GM18507 (cell line): ENCODE results near the gene ROBO1.

Experiments
- DNase-seq: peaks from one replicate; pipeline ENCODE4 v3.0.0; 2011; ENCODE audit warnings: low read depth; ENCODE audit not compliant: insufficient read length; ENCODE audit errors: extremely low spot score
- FAIRE-seq: peaks from 2 replicates; lab custom pipeline; 2011; peaks lifted over from hg19 to GRCh38; lab: Jason Lieb, UNC

The ROBO1 gene

DNA sequence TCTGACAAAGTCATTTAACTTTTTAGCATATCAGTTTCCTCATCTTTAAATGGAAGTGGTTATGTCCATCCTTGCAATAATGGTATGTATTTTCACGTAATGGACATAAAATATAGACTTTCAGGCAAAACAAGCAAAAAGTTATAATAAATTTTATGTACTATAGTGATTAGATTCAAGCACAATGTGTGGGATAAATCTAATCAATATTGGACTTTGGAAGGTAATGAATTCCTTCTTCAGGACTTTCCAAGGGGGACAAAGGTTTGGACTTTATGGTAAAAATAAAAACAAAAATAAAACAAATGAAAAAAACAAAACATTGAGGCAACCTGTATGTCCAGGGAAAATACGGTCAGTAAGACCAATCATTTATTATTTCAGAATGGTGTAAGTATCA, 357.7 kb downstream of the ROBO1 start:
- no peak for DNase-seq
- no peak for FAIRE-seq

DNA sequence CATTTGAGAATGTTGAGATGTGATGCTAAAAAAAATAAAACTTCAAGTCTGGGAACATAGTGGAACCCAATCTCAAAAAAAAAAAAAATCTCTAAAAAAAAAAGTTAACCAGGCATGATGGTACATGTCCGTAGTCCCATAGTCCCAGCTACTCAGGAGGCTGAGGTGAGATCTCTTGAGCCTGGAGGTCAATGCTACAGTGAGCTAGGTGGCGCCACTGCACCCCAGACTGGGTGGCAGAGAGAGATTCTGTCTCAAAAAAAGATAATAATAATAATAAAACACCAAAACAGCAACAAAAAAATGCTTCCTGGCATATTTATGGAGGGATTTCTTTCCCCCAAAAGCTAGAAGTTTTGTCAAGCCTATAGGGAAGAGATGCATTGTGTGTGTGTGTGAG, 361.6 kb downstream of the ROBO1 start:
- DNase-seq = no peak
- no peak for FAIRE-seq

GRCh38 chr3:79405183-79405582, 362.6 kb downstream of the ROBO1 start:
- FAIRE-seq (no peak), DNase-seq (no peak)

DNA sequence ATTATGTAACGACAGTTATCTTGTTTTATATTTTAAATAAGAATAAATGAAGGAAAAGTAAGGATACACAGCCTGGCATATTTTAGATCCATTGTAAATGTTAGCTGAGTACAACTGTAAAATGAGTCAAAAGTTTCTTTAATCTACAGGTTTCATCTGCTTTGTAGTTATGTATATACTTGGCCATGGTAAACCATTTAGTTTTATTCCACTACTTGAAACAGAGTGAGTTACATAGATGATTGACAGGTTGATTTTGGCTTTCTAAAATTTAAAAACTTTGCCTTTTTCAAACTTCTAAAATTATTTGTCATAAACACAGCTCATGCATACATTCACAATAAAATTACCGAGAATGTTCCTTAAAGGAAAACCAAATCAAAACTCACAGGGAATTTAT, 371.2 kb downstream of the ROBO1 start:
- no peak for FAIRE-seq
- no peak for DNase-seq

GRCh38 chr3:79392479-79392878, 375.3 kb downstream of the ROBO1 start:
- DNase-seq (no peak), FAIRE-seq (no peak)

DNA sequence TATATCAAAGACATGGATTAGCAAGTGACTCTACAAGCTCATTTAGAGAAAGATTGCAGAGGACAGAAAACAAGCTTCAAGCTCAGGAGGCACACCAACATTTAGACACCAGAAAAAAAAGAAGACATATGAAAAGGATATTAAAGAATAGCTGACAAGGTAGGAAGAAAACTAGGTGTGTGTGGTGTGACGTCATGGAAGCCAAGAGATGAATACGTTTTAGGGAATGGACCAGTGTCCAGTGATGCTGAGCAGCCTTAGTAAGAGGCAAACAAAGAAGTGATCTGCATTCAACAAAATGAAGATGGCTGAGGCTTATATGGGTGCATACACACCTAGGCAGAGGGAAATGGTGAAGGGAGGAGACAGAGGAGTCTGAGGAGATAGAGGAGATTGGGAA, 377.4 kb downstream of the ROBO1 start:
- FAIRE-seq (no peak), DNase-seq (no peak)

DNA sequence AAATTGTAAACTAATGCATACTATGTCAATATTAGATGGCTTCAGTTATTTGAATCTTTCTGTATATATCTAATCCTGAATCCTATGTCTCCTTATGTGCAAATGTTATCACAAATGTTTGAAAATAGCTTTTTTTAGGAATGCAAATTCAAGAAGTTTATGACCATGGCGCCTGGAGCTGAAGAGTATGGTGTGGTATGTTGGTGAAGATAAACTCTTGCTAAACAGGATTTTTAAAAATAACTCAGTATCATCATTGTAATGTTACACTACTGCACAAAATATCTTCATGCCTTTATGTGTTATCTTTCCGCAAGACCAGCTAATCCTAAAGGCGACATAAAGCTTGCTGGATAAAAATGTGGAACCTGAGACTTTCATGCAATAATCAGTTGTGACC, 382.6 kb downstream of the ROBO1 start:
- FAIRE-seq = no peak
- no peak for DNase-seq

- FAIRE-seq (no peak), DNase-seq (no peak)
These were observed 384.3 kb downstream of the ROBO1 start for GRCh38 chr3:79383402-79384012.

DNA sequence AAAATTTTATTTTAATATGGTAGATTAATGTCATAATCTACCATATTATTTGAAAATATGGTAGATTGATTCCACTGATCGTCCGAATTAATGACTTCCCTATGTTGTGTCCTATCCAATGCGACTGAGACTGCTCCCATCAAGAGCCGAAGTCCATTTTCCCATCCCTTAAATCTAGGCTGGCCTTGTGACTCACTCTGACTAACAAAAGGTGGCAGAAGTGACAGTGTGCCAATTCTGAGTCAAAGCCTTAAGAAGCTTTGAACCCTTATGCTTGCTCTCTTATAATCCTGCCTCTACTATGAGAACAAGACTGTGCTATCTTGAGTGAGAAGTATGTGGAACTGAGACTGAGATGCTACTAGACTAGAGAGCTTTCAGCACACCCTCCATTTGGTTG, 387.2 kb downstream of the ROBO1 start:
- DNase-seq (no peak), FAIRE-seq (no peak)

DNA sequence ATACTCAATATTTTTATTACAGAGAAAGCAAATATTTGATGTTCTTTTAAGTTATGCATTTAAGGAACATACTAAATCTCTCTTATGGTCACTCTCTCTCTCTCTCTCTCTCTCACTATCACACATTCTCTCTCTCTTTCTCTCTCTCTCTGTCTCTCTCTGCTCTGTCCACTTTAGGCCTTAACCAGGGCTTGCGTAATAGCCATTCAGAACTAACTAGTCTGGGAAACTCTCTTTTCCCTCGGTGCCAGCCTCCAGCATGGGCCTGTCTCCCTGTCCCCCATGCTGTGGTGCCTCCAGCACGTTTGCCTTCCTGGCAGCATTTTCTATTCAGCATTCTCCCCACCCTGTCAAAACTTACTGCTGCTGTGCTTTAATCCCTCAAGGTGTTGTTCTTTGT, 389.7 kb downstream of the ROBO1 start:
- DNase-seq (no peak), FAIRE-seq (no peak)

DNA sequence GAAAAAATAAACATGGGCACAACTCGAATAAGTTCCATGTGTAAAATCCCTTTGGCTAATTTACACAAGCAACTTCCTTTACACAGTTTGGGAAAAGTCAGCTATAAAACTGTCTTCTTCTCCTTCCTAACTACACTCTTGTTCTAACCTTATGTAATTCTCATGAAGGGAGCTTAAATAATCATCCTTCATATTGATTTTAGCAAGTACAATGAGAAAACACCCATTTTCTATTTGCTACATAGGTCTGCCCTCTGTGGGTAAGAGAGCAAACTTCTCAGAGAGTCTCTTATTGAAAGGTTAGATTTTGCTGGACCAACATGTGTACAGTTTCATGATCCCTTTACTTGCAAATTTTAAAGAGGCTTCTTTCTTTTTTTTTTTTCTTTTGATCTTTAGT, 398.5 kb downstream of the ROBO1 start:
- no peak for FAIRE-seq
- no peak for DNase-seq

GRCh38 chr3:79368403-79368802, 399.4 kb downstream of the ROBO1 start:
- DNase-seq (no peak), FAIRE-seq (no peak)

DNA sequence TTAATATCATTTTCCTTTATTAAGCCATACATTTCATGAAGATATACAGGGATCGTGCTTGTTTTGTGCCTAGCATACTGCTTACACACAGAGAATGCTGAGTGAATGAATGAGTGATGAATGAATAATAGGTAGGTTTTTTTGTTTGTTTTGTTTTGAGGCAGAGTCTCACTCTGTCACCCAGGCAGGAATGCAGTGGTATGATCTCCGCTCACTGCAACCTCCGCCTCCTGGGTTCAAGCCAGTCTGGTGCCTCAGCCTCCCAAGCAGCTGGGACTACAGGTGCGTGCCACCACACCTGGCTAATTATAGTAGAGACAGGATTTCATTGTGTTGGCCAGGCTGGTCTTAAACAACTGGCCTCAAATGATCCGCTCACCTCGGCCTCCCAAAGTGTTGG, 400.0 kb downstream of the ROBO1 start:
- DNase-seq (no peak), FAIRE-seq (no peak)

DNA sequence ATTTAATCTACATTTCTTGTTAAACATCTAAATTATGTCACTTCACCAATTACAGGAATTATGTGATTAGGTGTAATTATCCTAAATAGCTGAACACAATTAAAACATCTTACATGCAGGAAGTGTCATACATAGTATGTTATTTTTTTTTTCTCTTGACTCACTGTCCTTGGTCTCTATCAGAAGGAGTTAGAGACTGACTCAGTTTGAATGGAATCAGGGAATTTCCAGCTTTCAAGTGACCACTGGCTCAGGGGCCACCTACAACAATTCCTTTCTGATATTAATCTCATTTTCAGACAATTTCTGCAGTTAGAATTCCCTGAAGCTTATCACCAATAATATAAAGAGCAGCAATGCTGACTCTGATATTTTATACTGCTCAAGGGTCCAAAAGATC, 400.7 kb downstream of the ROBO1 start:
- FAIRE-seq = no peak
- no peak for DNase-seq

- FAIRE-seq (no peak), DNase-seq (no peak)
These were observed 401.4 kb downstream of the ROBO1 start for GRCh38 chr3:79366414-79366813.

DNA sequence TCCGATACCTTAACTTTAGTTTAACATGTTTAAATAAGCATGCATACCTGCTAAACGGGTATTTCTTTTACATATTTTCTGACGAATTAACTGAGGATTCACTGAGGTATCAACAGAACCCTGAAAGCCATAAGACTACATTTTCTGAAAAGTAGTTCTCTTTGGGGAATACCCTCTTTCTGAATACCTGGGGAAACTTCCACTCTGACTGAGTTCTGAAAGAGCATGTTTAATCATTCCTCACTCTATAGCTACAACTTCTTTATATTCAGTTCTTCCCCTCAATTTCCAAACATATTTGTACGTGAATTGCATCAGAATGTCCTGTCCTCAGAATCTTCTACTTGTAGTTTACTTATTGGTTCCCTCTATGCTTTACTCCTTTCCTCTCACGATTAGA, 403.0 kb downstream of the ROBO1 start:
- no peak for DNase-seq
- FAIRE-seq = no peak

DNA sequence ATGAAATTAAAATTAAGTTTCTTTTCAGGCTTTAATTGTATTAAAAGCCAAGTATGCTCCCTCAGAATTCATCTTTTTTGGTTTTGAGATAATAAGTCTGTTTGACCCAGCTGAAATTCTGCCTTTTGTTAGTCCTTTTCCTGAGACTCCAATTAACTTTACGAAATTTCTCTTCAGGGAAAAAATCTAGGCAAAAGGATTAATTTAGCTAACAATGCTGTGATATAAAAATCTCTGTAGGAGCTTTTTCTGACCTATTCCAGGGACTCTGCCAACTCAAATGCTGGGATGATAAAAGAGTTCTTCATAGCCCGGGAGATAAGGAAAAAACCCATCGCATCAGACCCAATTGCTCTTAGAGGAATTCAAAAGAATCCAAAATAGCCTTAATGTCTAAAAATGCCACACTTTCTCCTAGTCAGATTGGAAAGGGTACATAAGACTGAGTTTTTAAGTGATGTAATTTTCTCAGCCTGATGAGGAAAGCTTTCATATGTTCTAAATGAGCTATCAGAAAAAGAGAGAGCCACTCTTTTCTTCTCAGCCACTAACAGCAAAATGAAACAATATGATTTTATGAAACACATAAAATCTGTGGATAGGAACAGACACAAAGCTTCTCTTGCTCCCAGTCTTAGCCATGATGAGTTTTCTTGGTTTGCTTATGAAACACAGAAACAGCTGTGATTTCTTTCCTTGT, 405.1 kb downstream of the ROBO1 start:
- DNase-seq (no peak), FAIRE-seq (no peak)

DNA sequence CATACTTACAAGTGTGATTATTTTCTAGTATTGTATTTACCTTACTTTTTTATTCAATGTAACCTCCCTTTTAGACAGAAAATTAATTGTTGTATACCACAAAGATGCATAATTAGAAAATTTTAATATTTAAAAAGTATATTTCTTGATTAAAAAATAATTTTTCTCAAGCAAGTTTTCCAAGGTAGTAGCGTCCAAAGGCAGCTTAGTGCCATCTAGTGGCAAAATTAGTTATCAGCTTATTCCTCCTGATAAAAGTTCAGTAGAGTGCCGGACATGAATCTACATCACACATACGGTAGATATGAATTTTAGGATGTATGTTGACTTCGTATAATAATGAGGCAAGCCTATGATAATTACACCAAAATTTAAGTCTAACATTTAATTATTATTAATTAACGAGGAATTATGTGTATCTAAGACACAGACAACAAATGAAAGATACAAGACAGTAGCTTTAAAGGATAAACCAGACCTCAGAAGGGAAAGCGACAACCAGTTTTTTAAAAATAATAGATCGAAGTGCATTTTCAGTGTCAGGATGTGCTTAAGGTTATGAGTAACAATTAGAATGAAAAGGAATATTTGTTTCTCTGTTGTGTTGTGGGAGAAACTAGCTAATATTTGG, 405.9 kb downstream of the ROBO1 start:
- DNase-seq (no peak), FAIRE-seq (peak; percentile 60)

- FAIRE-seq (no peak), DNase-seq (no peak)
These were observed 409.5 kb downstream of the ROBO1 start for GRCh38 chr3:79358327-79358726.

- DNase-seq (no peak), FAIRE-seq (no peak)
These were observed 413.6 kb downstream of the ROBO1 start for GRCh38 chr3:79354179-79354688.

DNA sequence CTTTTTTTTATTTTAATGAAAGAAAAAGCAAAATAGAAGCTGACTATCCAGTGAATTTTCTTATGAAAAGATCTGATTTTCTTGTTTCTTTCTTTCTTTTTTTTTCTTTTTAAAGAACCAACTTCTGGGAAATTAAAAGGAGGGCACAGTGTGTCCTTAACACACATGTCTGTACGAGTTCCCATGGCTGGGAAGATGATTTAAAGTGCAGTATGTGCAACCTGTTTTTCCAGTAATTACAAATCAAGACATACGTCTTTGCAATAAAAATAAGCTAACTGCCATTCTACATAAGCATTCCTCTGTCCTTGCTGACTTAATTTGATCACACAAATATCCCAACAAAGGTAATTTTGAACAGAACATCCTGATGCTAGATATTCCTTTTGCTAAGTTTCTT, 416.1 kb downstream of the ROBO1 start:
- no peak for FAIRE-seq

More for the DNA sequence above, 416.1 kb downstream of the ROBO1 start:
- DNase-seq = no peak
